K562 (cell line): ENCODE data around the gene TTLL9. TPM values are rescaled to one million over a fixed set of nuclear protein-coding genes. Genes with fewer than 3 reads are reported as not detected.
A peak's percentile ranks its signal among the peaks of the same experiment; 100 is the strongest.

ENCODE experiments used
- CREB1 ChIP-seq, 2 experiments: sonication (generic) in 1 of 2; formaldehyde crosslinking in 1 of 2; IDR thresholded peaks; 2 replicates each; pipeline versions ENCODE4 v1.6.1 to v1.8.0; 2012 to 2022; ENCODE audit warnings: inconsistent platforms in 1 of 2, mild to moderate bottlenecking in 1 of 2, missing genetic modification reagents in 1 of 2, moderate library complexity in 1 of 2
- DNMT1 ChIP-seq: fragments of 450-650 bp; IDR thresholded peaks from 2 replicates; pipeline ENCODE4 v1.6.1; 2016; ENCODE audit warnings: antibody characterized with exemption, mild to moderate bottlenecking
- HDGF ChIP-seq: fragments of 450-650 bp; IDR thresholded peaks from 2 replicates; pipeline ENCODE4 v1.6.1; 2016
- KLF6 ChIP-seq: fragments of 250-450 bp; sonication (Bioruptor Pico); IDR thresholded peaks from 2 replicates; pipeline ENCODE4 v1.4.0; 2020; ENCODE audit warnings: mild to moderate bottlenecking, moderate library complexity, borderline replicate concordance
- MTA2 ChIP-seq: fragments of 450-650 bp; IDR thresholded peaks from 2 replicates; pipeline ENCODE4 v1.6.1; 2016; ENCODE audit warnings: low read depth
- PTBP1 ChIP-seq: fragments of 200-400 bp; formaldehyde crosslinking; IDR thresholded peaks from 2 replicates; pipeline ENCODE4 v1.6.1; 2017; ENCODE audit warnings: low read depth, low read length
- RBM15 ChIP-seq: fragments of 200-400 bp; formaldehyde crosslinking; IDR thresholded peaks from 2 replicates; pipeline ENCODE4 v1.6.1; 2018; ENCODE audit warnings: mild to moderate bottlenecking, low read length, moderate library complexity; ENCODE audit not compliant: insufficient read depth
- ZFP36 ChIP-seq: fragments of 150-350 bp; IDR thresholded peaks from 2 replicates; pipeline ENCODE4 v1.6.1; 2018; ENCODE audit warnings: low read length, low read depth; ENCODE audit not compliant: partially characterized antibody
- ZNF217 ChIP-seq: sonication (generic); formaldehyde crosslinking; IDR thresholded peaks from 2 replicates; pipeline ENCODE4 v1.8.0; 2022; ENCODE audit warnings: mild to moderate bottlenecking, missing genetic modification reagents
- ZNF253 ChIP-seq: fragments of 250-450 bp; sonication (Bioruptor Pico); conservative IDR thresholded peaks from 2 replicates; pipeline ENCODE4 v1.6.1; 2021; ENCODE audit warnings: mild to moderate bottlenecking
- ZNF592 ChIP-seq: fragments of 450-650 bp; IDR thresholded peaks from 2 replicates; pipeline ENCODE4 v1.6.1; 2017; ENCODE audit warnings: antibody characterized with exemption, mild to moderate bottlenecking
- polyA plus RNA-seq, 8 experiments: library from polyadenylated mRNA; depleted of rRNA in 4 of 8; stranded (reverse) in 5 of 8; unstranded in 3 of 8; fragments of >200 nt; fragmentation: Nextera tagmentation in 2 of 8; fragmentation: Illumina TruSeq in 1 of 8; extraction: Ambion mirVana in 2 of 8; extraction: Trizol in 1 of 8; gene quantifications; 2 replicates each; pipeline versions ENCODE4 v1.2.1 to v1.2.3, GENCODE V29; 2011 to 2014; ENCODE audit warnings: inconsistent platforms in 1 of 8, missing spikeins in 1 of 8
- total RNA-seq, 7 experiments: library from RNA; depleted of rRNA in 6 of 7; stranded (reverse); fragments of >200 nt in 6 of 7; fragmentation: Illumina TruSeq in 2 of 7; extraction: Trizol in 2 of 7; gene quantifications; 2 replicates each; pipeline versions ENCODE4 v1.2.1 to v1.2.3, GENCODE V29; 2011 to 2021; ENCODE audit warnings: low replicate concordance in 1 of 7
- TF ChIP-seq, protein P1 (sequence below): fragments of 450-650 bp; formaldehyde crosslinking; IDR thresholded peaks from 2 replicates; pipeline ENCODE4 v1.4.0; 2020; ENCODE audit warnings: mild to moderate bottlenecking
- TF ChIP-seq, protein P2 (sequence below), 3 experiments: fragments of 200-800 bp in 1 of 3; sonication (Bioruptor generic) in 1 of 3; sonication (generic) in 1 of 3; formaldehyde crosslinking in 1 of 3; IDR thresholded peaks; 2 replicates each; pipeline versions ENCODE4 v1.6.1 to v1.8.0; 2016 to 2022; ENCODE audit warnings: mild to moderate bottlenecking in 2 of 3, missing compliant biosample characterization in 2 of 3, missing genetic modification characterization in 2 of 3, missing genetic modification reagents in 1 of 3
- TF ChIP-seq, protein P3 (sequence below), 2 experiments: IDR thresholded peaks in 1 of 2; conservative IDR thresholded peaks in 1 of 2; 2 replicates each; pipeline ENCODE4 v1.6.1; 2016; ENCODE audit warnings: low read depth in 2 of 2, mild to moderate bottlenecking in 1 of 2, missing compliant biosample characterization in 1 of 2, missing genetic modification characterization in 1 of 2, moderate library complexity in 1 of 2
- TF ChIP-seq, protein P4 (sequence below): sonication (generic); formaldehyde crosslinking; IDR thresholded peaks from 2 replicates; pipeline ENCODE4 v1.5.0; 2020; ENCODE audit warnings: missing genetic modification reagents

TTLL9 gene
- total and polyA plus RNA-seq, 9 of the 15 experiments (the other 6 are each of a cell fraction or from before 2014, with no cell fraction given): 0.06 to 0.07 TPM; not detected in 7

DNA sequence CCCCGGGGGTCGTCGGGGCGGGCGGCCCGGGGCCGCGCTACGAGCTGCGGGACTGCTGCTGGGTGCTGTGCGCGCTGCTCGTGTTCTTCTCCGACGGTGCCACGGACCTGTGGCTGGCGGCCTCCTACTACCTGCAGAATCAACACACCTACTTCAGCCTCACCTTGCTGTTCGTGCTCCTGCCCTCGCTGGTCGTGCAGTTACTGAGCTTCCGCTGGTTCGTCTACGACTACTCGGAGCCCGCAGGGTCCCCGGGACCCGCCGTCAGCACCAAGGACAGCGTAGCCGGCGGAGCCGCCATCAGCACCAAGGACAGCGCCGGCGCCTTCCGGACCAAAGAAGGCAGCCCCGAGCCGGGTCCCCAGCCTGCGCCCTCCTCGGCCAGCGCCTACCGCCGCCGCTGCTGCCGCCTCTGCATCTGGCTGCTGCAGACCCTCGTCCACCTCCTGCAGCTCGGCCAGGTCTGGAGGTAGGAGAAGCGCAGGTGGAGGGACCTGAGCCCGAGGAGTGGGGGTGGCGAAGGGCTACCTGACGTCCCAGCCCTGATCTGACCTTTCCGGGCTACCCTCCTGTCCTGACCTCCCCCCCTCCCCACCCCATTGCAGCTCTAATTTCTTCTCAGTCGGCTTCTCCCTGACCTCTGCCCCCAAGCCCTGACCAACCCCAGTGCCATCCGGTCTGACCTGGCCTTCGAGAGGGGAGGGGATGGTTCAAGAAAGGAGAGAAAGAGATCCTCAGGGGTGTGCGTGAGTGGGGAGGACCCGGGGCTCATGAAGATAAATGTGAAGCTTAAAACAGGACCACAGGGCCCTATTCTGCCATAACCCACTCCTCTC is 98.1 kb downstream of the TTLL9 start (continued):
- TF ChIP-seq MTA2: no peak
- TF ChIP-seq DNMT1: no peak
- TF ChIP-seq KLF6 (CRISPR knock-in tag): peak; percentile 82; the same call in 1 of the 2 replicates
- TF ChIP-seq RBM15: 0 out of 2 replicates have a peak, but pooled peaks have one; percentile 59
- TF ChIP-seq ZNF217: peak; percentile 99
- no peak for TF ChIP-seq ZNF592
- TF ChIP-seq, protein P1, sequence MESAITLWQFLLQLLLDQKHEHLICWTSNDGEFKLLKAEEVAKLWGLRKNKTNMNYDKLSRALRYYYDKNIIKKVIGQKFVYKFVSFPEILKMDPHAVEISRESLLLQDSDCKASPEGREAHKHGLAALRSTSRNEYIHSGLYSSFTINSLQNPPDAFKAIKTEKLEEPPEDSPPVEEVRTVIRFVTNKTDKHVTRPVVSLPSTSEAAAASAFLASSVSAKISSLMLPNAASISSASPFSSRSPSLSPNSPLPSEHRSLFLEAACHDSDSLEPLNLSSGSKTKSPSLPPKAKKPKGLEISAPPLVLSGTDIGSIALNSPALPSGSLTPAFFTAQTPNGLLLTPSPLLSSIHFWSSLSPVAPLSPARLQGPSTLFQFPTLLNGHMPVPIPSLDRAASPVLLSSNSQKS (CRISPR knock-in tag): no peak
- TF ChIP-seq, protein P2, sequence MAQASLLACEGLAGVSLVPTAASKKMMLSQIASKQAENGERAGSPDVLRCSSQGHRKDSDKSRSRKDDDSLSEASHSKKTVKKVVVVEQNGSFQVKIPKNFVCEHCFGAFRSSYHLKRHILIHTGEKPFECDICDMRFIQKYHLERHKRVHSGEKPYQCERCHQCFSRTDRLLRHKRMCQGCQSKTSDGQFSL (CRISPR knock-in tag; IDR thresholded peaks at IDR 0.05): peak; percentile 91
- TF ChIP-seq, protein P2 (tag; IDR thresholded peaks at IDR 0.05): 0 out of 4 replicates have a peak, but pooled peaks of 1 of the 2 experiments have one; percentile 29
- TF ChIP-seq ZNF253 (CRISPR knock-in tag): no peak
- peak; percentile 77 for TF ChIP-seq ZFP36
- TF ChIP-seq, protein P3, sequence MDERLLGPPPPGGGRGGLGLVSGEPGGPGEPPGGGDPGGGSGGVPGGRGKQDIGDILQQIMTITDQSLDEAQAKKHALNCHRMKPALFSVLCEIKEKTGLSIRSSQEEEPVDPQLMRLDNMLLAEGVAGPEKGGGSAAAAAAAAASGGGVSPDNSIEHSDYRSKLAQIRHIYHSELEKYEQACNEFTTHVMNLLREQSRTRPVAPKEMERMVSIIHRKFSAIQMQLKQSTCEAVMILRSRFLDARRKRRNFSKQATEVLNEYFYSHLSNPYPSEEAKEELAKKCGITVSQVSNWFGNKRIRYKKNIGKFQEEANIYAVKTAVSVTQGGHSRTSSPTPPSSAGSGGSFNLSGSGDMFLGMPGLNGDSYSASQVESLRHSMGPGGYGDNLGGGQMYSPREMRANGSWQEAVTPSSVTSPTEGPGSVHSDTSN (CRISPR knock-in tag; IDR thresholded peaks at IDR 0.05; ENCODE audit: low read depth): peak; percentile 95
- TF ChIP-seq, protein P3 (tag; conservative IDR thresholded peaks at IDR 0.05; ENCODE audit: low read depth): no peak
- TF ChIP-seq PTBP1: no peak
- TF ChIP-seq, protein P4, sequence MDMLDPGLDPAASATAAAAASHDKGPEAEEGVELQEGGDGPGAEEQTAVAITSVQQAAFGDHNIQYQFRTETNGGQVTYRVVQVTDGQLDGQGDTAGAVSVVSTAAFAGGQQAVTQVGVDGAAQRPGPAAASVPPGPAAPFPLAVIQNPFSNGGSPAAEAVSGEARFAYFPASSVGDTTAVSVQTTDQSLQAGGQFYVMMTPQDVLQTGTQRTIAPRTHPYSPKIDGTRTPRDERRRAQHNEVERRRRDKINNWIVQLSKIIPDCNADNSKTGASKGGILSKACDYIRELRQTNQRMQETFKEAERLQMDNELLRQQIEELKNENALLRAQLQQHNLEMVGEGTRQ (CRISPR knock-in tag): peak; percentile 91
- TF ChIP-seq CREB1 (IDR thresholded peaks at IDR 0.05): peak; percentile 51; the same call in 1 of the 2 replicates
- TF ChIP-seq CREB1 (CRISPR knock-in tag; IDR thresholded peaks at IDR 0.05): peak; percentile 92
- TF ChIP-seq HDGF: no peak
